Transverse colon (tissue), 4 donors: ENCODE results near the gene LONP2. TPM values are rescaled to one million over a fixed set of nuclear protein-coding genes. Genes with fewer than 3 reads are reported as not detected.

Experiments
- DNase-seq: peaks from one replicate; pipeline ENCODE4 v3.0.0-alpha.2; 2019
- H3K27ac ChIP-seq, 4 donors: fragments of 200-600 bp; sonication (generic); 2 replicates each; pipeline ENCODE4 v1.5.1; 2016 to 2018; ENCODE audit warnings: inconsistent platforms in 4 of 4
- H3K27me3 ChIP-seq: fragments of 200-600 bp; sonication (generic); 2 replicates; pipeline ENCODE4 v1.5.1; 2017; ENCODE audit warnings: inconsistent platforms
- H3K36me3 ChIP-seq, 4 donors: fragments of 200-600 bp; sonication (generic); 2 replicates each; pipeline ENCODE4 v1.5.1; 2017 to 2019; ENCODE audit warnings: inconsistent platforms in 4 of 4
- H3K4me1 ChIP-seq, 4 donors: fragments of 200-600 bp; sonication (generic); 2 replicates each; pipeline ENCODE4 v1.5.1; 2017 to 2020; ENCODE audit warnings: inconsistent platforms in 4 of 4
- H3K4me3 ChIP-seq, 4 donors: fragments of 200-600 bp; sonication (generic); 1 replicate in 1 of 4; 2 replicates in 3 of 4; pipeline versions ENCODE4 v1.5.1 to v1.6.1; 2017 to 2019; ENCODE audit warnings: inconsistent platforms in 4 of 4
- H3K9me3 ChIP-seq, 2 donors: fragments of 200-600 bp; sonication (generic); 2 replicates each; pipeline ENCODE4 v1.5.1; 2017 to 2019; ENCODE audit warnings: inconsistent platforms in 2 of 2
- EP300 ChIP-seq: sonication (generic); formaldehyde crosslinking; IDR thresholded peaks from one replicate; pipeline ENCODE4 v1.6.1; 2017; ENCODE audit warnings: antibody characterized with exemption, low read depth
- POLR2A ChIP-seq: fragments of 450-650 bp; IDR thresholded peaks from one replicate; pipeline ENCODE4 v1.6.1; 2016; ENCODE audit warnings: antibody characterized with exemption, mild to moderate bottlenecking, moderate library complexity
- POLR2AphosphoS5 ChIP-seq, 3 donors: sonication (generic); formaldehyde crosslinking; IDR thresholded peaks; one replicate each; pipeline ENCODE4 v1.6.1; 2016; ENCODE audit warnings: antibody characterized with exemption in 3 of 3
- WGBS, 2 donors: methylation state at CpG; one replicate each; pipeline ENCODE4 v1.1.5; 2018; ENCODE audit warnings: low coverage in 1 of 2; 5-methylcytosine and 5-hydroxymethylcytosine counted together
- in situ Hi-C, 4 donors: fragments of 200-750 bp; cut with MboI; loops; one replicate each; pipeline versions ENCODE4 v1.15.0 to v1.15.1; 2017; ENCODE audit warnings: low sequenced_read_pairs in 3 of 4, low pct_ligation_motif_present in 1 of 4, low pct_unique_long_range_greater_than_20kb in 1 of 4
- intact Hi-C: fragments of 100-400 bp; cut with DNase I; formaldehyde crosslinking; loops from one replicate; pipeline ENCODE4 v1.15.1; 2023; ENCODE audit warnings: low total_unique reads
- total RNA-seq, 4 donors: library from RNA; depleted of rRNA; stranded (reverse); fragments of >200 nt; gene quantifications; one replicate each; pipeline ENCODE4 v1.1.0, GENCODE V29; 2016
- TF ChIP-seq, protein P1 (sequence below), 5 experiments: fragments of 200-600 bp in 3 of 5; fragments of 450-650 bp in 2 of 5; sonication (generic) in 3 of 5; IDR thresholded peaks; 1 replicate in 2 of 5; 2 replicates in 3 of 5; pipeline ENCODE4 v1.5.1; 2016 to 2017; ENCODE audit warnings: antibody characterized with exemption in 5 of 5, inconsistent platforms in 3 of 5, mild to moderate bottlenecking in 2 of 5, moderate library complexity in 1 of 5

LONP2 gene
- total RNA-seq, 4 donors from 2014 or later: 51.3 to 104 (median 65.3) TPM

GRCh38 chr16:48282636-48283263 is 38.6 kb downstream of the LONP2 start:
- intact Hi-C loops (no loop called here), in situ Hi-C loops (no loop called here)
- Histone ChIP-seq H3K27ac (peak overlapping the region in 1 of 4 donors; percentile 13), H3K9me3 (peaks cover 3 to 8% of the 10 kb centered on the region in 2 donors), H3K4me1 (peaks cover 0 to 11% (median 0%) of the 10 kb centered on the region in 4 donors), H3K36me3 (peaks cover 0 to 29% (median 8%) of the 10 kb centered on the region in 4 donors), H3K4me3 (no peak overlapping the region), H3K27me3 (no peaks in the 10 kb centered on the region)
- 77 to 79% methylated on average over 2 of the region's 2 CpGs for WGBS, 2 donors
- DNase-seq: no peak
- TF ChIP-seq EP300: no peak
- no peak for TF ChIP-seq POLR2AphosphoS5 (IDR thresholded peaks at IDR 0.05)
- no peak for TF ChIP-seq POLR2A
- TF ChIP-seq, protein P1, sequence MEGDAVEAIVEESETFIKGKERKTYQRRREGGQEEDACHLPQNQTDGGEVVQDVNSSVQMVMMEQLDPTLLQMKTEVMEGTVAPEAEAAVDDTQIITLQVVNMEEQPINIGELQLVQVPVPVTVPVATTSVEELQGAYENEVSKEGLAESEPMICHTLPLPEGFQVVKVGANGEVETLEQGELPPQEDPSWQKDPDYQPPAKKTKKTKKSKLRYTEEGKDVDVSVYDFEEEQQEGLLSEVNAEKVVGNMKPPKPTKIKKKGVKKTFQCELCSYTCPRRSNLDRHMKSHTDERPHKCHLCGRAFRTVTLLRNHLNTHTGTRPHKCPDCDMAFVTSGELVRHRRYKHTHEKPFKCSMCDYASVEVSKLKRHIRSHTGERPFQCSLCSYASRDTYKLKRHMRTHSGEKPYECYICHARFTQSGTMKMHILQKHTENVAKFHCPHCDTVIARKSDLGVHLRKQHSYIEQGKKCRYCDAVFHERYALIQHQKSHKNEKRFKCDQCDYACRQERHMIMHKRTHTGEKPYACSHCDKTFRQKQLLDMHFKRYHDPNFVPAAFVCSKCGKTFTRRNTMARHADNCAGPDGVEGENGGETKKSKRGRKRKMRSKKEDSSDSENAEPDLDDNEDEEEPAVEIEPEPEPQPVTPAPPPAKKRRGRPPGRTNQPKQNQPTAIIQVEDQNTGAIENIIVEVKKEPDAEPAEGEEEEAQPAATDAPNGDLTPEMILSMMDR (IDR thresholded peaks at IDR 0.05): no peak

DNA sequence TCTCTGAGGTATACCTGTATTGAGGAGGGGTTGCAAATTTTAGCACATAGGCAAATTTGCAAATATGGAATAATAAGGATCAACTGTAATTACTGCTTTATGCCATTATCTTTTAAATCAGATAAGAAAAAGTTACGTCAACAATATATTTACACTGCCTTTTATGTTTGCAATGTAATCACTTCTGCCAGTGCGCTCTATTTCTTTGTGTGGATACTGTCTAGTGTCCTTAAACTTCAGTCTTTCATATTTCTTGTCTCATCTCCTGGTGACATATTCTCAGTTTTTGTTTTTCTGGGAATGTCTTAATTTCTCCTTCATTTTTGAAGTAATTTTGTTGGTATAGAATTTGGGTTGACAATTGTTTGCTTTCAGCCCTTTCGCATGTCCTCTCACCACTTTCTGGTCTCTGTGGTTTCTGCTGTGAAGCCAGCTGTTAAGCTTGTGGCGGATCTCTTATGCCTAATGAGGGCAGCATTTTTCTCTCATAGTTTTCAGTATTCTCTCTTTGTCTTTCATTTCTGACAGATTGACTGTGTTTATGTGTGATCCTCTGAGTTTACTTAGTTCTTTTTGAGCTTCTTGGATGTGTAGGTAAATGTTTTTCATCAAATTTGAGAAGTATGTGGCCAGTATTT is 40.8 kb downstream of the LONP2 start:
- Histone ChIP-seq H3K9me3 (peaks cover 3 to 8% of the 10 kb centered on the region in 2 donors), H3K27me3 (no peaks in the 10 kb centered on the region), H3K4me1 (peaks cover 0 to 6% (median 0%) of the 10 kb centered on the region in 4 donors), H3K27ac (no peak overlapping the region), H3K36me3 (peaks cover 0 to 20% (median 10%) of the 10 kb centered on the region in 4 donors), H3K4me3 (no peak overlapping the region)
- DNase-seq: no peak
- in situ Hi-C loops: no loop called here
- 78 to 93% methylated on average over 4 of the region's 4 CpGs for WGBS, 2 donors
- TF ChIP-seq, protein P1 (IDR thresholded peaks at IDR 0.05): no peak
- TF ChIP-seq EP300 (no peak), POLR2AphosphoS5 (IDR thresholded peaks at IDR 0.05) (no peak), POLR2A (no peak)
- intact Hi-C loops: no loop called here

GRCh38 chr16:48287239-48287638 is 43.1 kb downstream of the LONP2 start:
- no peak overlapping the region for H3K27ac ChIP-seq
- peaks cover 3 to 8% of the 10 kb centered on the region in 2 donors for H3K9me3 ChIP-seq
- no peak for DNase-seq
- H3K4me3 ChIP-seq: no peak overlapping the region
- intact Hi-C loops: no loop called here
- TF ChIP-seq POLR2AphosphoS5 (IDR thresholded peaks at IDR 0.05) (no peak), POLR2A (no peak), EP300 (no peak)
- TF ChIP-seq, protein P1 (IDR thresholded peaks at IDR 0.05): no peak
- H3K4me1 ChIP-seq: peaks cover 0 to 6% (median 0%) of the 10 kb centered on the region in 4 donors
- peaks cover 0 to 29% (median 14%) of the 10 kb centered on the region in 4 donors for H3K36me3 ChIP-seq
- no peaks in the 10 kb centered on the region for H3K27me3 ChIP-seq
- in situ Hi-C loops: no loop called here

DNA sequence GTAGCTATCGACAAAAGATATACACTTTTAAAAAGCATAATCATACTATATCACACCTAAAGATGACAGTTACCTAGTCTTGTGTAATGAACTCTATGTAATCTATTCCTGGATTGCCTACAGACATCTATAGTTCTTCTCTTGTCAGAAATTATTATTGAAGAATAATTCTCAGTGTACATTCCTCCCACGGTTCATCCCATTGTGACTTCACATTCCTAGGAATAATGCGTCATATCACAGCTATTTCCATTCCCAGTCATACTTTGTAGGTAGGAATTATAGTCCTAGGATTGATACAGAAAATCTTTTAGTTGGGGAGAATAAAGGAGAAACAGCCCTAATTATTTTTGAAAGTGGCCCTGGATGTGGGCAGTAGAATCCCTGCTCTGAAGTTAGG is 47.2 kb downstream of the LONP2 start:
- intact Hi-C loops (no loop called here), in situ Hi-C loops (no loop called here)
- Histone ChIP-seq H3K27me3 (no peaks in the 10 kb centered on the region), H3K9me3 (peaks cover 3 to 8% of the 10 kb centered on the region in 2 donors), H3K36me3 (peaks cover 0 to 30% (median 11%) of the 10 kb centered on the region in 4 donors), H3K4me1 (peaks cover 0 to 12% (median 5%) of the 10 kb centered on the region in 4 donors), H3K4me3 (no peak overlapping the region), H3K27ac (no peak overlapping the region)
- TF ChIP-seq, protein P1 (IDR thresholded peaks at IDR 0.05): no peak
- TF ChIP-seq EP300 (no peak), POLR2AphosphoS5 (IDR thresholded peaks at IDR 0.05) (no peak)
- DNase-seq: no peak
- 93 to 96% methylated on average over 3 of the region's 3 CpGs for WGBS, 2 donors
